Esophagus squamous epithelium (tissue), 5 donors: ENCODE results near the gene CCDC183. TPM values are rescaled to one million over a fixed set of nuclear protein-coding genes. Genes with fewer than 3 reads are reported as not detected.
A peak's percentile ranks its signal among the peaks of the same experiment; 100 is the strongest.
"Not testable (repeated sequence)": the region's sequence is repeated elsewhere in the genome, so short reads cannot be mapped to it uniquely, and the experiment has no call there.

Experiments
- DNase-seq: peaks from one replicate; lab custom pipeline; 2025; lab: John Stamatoyannopoulos, UW
- H3K27ac ChIP-seq, 4 donors: fragments of 200-600 bp; sonication (generic); one replicate each; pipeline ENCODE4 v1.5.1; 2016 to 2019; ENCODE audit warnings: mild to moderate bottlenecking in 1 of 4
- H3K27me3 ChIP-seq, 4 donors: fragments of 200-600 bp; sonication (generic); 1 replicate in 3 of 4; 2 replicates in 1 of 4; pipeline versions ENCODE4 v1.5.1 to v1.6.0; 2017 to 2021; ENCODE audit warnings: antibody characterized with exemption in 1 of 4
- H3K36me3 ChIP-seq, 3 donors: fragments of 200-600 bp; sonication (generic); one replicate each; pipeline ENCODE4 v1.5.1; 2016 to 2019
- H3K4me1 ChIP-seq, 3 donors: fragments of 200-600 bp; sonication (generic); one replicate each; pipeline ENCODE4 v1.5.1; 2017 to 2019
- H3K4me3 ChIP-seq, 4 donors: fragments of 200-600 bp; sonication (generic); 1 replicate in 3 of 4; 2 replicates in 1 of 4; pipeline ENCODE4 v1.5.1; 2016 to 2019; ENCODE audit warnings: mild to moderate bottlenecking in 2 of 4, moderate library complexity in 1 of 4
- H3K9me3 ChIP-seq, 3 donors: fragments of 200-600 bp; sonication (generic); one replicate each; pipeline ENCODE4 v1.5.1; 2016 to 2019
- CTCF ChIP-seq, 6 experiments: fragments of 450-650 bp in 4 of 6; fragments of 200-600 bp in 2 of 6; sonication (generic) in 2 of 6; IDR thresholded peaks; one replicate each; pipeline ENCODE4 v1.5.1; 2016 to 2019; ENCODE audit warnings: antibody characterized with exemption in 6 of 6, mild to moderate bottlenecking in 4 of 6, moderate library complexity in 4 of 6
- POLR2A ChIP-seq, 4 donors: fragments of 450-650 bp; IDR thresholded peaks; one replicate each; pipeline ENCODE4 v1.6.1; 2017; ENCODE audit warnings: antibody characterized with exemption in 4 of 4, mild to moderate bottlenecking in 4 of 4, moderate library complexity in 3 of 4
- WGBS, 2 donors: methylation state at CpG; one replicate each; pipeline ENCODE4 v1.1.5; 2018; 5-methylcytosine and 5-hydroxymethylcytosine counted together
- intact Hi-C: fragments of 100-400 bp; cut with DNase I; formaldehyde crosslinking; loops from one replicate; pipeline ENCODE4 v1.15.0; 2022
- total RNA-seq, 4 donors: library from RNA; depleted of rRNA; stranded (reverse); fragments of >200 nt; gene quantifications; one replicate each; pipeline ENCODE4 v1.1.0, GENCODE V29; 2016
- donor health status: DM: yes; HTN: yes; CAD: no.

The CCDC183 gene
- total RNA-seq, 4 donors from 2014 or later = 2.1 TPM; not detected in 3

- Histone ChIP-seq H3K27me3 (peaks cover 0 to 67% (median 5%) of the 10 kb centered on the region in 4 donors), H3K4me1 (peaks cover 0 to 10% (median 0%) of the 10 kb centered on the region in 3 donors)
- WGBS, 2 donors = 15 to 27% methylated on average over 14 to 16 of the region's 18 CpGs
- H3K36me3 ChIP-seq, H3K4me3 ChIP-seq, DNase-seq, H3K9me3 ChIP-seq, intact Hi-C loops, H3K27ac ChIP-seq: not testable (repeated sequence)
- peak in 2 of 6 experiments; percentile 6 to 25 for TF ChIP-seq CTCF (IDR thresholded peaks at IDR 0.05)
These were observed 29.6 kb upstream of the CCDC183 start for GRCh38 chr9:136766410-136767120.

DNA sequence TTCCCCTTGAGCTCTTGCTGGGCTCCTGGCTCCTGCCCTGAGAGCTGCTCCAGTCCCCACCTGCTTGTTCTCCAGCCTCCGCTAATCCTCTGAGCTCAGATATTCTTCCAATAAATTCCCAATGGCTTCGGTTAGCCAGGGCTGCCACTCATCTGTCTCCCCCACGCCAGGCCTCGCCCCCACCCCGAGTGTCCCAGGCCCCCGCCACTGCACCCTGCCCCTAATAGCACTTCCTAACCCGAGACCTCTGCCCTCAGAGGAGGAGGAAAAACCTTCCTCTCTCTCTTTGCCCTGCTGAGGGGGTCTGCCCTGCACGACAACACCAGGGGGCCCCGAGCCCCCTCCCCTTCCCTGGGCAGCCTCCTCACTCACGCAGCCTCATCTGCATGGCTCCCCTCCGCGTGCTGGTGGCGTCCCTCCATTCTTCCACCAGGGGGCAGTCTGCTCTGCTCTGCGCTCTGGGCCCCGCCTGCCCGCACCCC, 26.4 kb upstream of the CCDC183 start:
- intact Hi-C loops = no loop called here
- no peak for DNase-seq
- Histone ChIP-seq H3K4me1 (peaks cover 0 to 4% (median 0%) of the 10 kb centered on the region in 3 donors), H3K27ac (no peak overlapping the region), H3K4me3 (no peak overlapping the region), H3K36me3 (no peaks in the 10 kb centered on the region), H3K27me3 (peaks cover 0 to 36% (median 0%) of the 10 kb centered on the region in 4 donors), H3K9me3 (peaks cover 0 to 8% (median 0%) of the 10 kb centered on the region in 3 donors)
- WGBS, 2 donors = 16 to 20% methylated on average over 7 to 15 of the region's 16 CpGs
- TF ChIP-seq CTCF (IDR thresholded peaks at IDR 0.05) (peak in 5 of 6 experiments; percentile 15 to 38 (median 18)), POLR2A (IDR thresholded peaks at IDR 0.05) (no peak)

- DNase-seq = no peak
- no peak overlapping the region for H3K27ac ChIP-seq
- peaks cover 0 to 4% (median 0%) of the 10 kb centered on the region in 3 donors for H3K4me1 ChIP-seq
- peaks cover 0 to 8% (median 0%) of the 10 kb centered on the region in 3 donors for H3K9me3 ChIP-seq
- WGBS, 2 donors = 20 to 69% methylated on average over 1 to 3 of the region's 3 CpGs
- H3K27me3 ChIP-seq = peaks cover 0 to 18% (median 0%) of the 10 kb centered on the region in 4 donors
- no peak overlapping the region for H3K4me3 ChIP-seq
- no peak for TF ChIP-seq CTCF (IDR thresholded peaks at IDR 0.05)
- TF ChIP-seq POLR2A (IDR thresholded peaks at IDR 0.05) = no peak
- intact Hi-C loops = no loop called here
- no peaks in the 10 kb centered on the region for H3K36me3 ChIP-seq
These were observed 24.2 kb upstream of the CCDC183 start for GRCh38 chr9:136771907-136772415.

GRCh38 chr9:136773386-136774044, 22.6 kb upstream of the CCDC183 start:
- Histone ChIP-seq H3K4me1 (peaks cover 0 to 4% (median 0%) of the 10 kb centered on the region in 3 donors), H3K27me3 (peaks cover 0 to 4% (median 0%) of the 10 kb centered on the region in 4 donors), H3K4me3 (no peak overlapping the region), H3K36me3 (no peaks in the 10 kb centered on the region), H3K27ac (no peak overlapping the region), H3K9me3 (peaks cover 0 to 8% (median 0%) of the 10 kb centered on the region in 3 donors)
- intact Hi-C loops = no loop called here
- no peak for DNase-seq
- WGBS, 2 donors = 40 to 55% methylated on average over 1 to 2 of the region's 7 CpGs
- TF ChIP-seq POLR2A (IDR thresholded peaks at IDR 0.05) (no peak), CTCF (IDR thresholded peaks at IDR 0.05) (no peak)
